VCaP (cell line): ENCODE results near the gene DSC2.
"Not testable (repeated sequence)": the region's sequence is repeated elsewhere in the genome, so short reads cannot be mapped to it uniquely, and the experiment has no call there.

Experiments
- H3K27ac ChIP-seq: fragments of 450-650 bp; 2 replicates; pipeline ENCODE4 v1.5.1; 2017
- CTCF ChIP-seq: fragments of 450-650 bp; conservative IDR thresholded peaks from 2 replicates; pipeline ENCODE4 v1.5.1; 2017; ENCODE audit warnings: mild to moderate bottlenecking, moderate library complexity

Gene DSC2

GRCh38 chr18:31030574-31031278, 71.5 kb downstream of the DSC2 start:
- peak overlapping the region; percentile 25; the same call in 1 of the 2 replicates for H3K27ac ChIP-seq
- TF ChIP-seq CTCF, result no peak

GRCh38 chr18:31015715-31016434, 86.3 kb downstream of the DSC2 start:
- H3K27ac ChIP-seq, result no peak overlapping the region
- TF ChIP-seq CTCF, result no peak

- H3K27ac ChIP-seq, result not testable (repeated sequence)
Observed at GRCh38 chr18:31011455-31011854, 90.8 kb downstream of the DSC2 start.

- H3K27ac ChIP-seq, result no peak overlapping the region
- TF ChIP-seq CTCF, result no peak
Observed at GRCh38 chr18:31010601-31011000, 91.6 kb downstream of the DSC2 start.
